CD4-positive, alpha-beta memory T cell (primary cell): Measurements from ENCODE around the gene SPAG7. TPM values are rescaled to one million over a fixed set of nuclear protein-coding genes. Genes with fewer than 3 reads are reported as not detected.
A peak's percentile ranks its signal among the peaks of the same experiment; 100 is the strongest.

Experiments
- CTCF ChIA-PET: fragments of 350-600 bp; sonication (Branson Sonifier 250); formaldehyde crosslinking; loops from one replicate; lab custom pipeline; 2021; ENCODE audit warnings: inconsistent platforms; ENCODE audit not compliant: partially characterized antibody; lab: Charles Lee
- POLR2A ChIA-PET: fragments of 350-600 bp; sonication (Branson Sonifier 250); formaldehyde crosslinking; loops from one replicate; lab custom pipeline; 2021; ENCODE audit not compliant: partially characterized antibody; lab: Charles Lee
- DNase-seq, 5 donors: peaks; one replicate each; pipeline versions ENCODE4 v3.0.0 to v3.0.0-alpha.2; 2020 to 2022; ENCODE audit warnings: mixed read lengths in 1 of 5
- H3K27ac ChIP-seq: one replicate; pipeline ENCODE4 v1.7.0; 2013; ENCODE audit warnings: low read depth, low read length
- H3K27me3 ChIP-seq: 2 replicates; pipeline ENCODE4 v1.7.0; 2013; ENCODE audit warnings: mild to moderate bottlenecking, low read length, moderate library complexity; ENCODE audit not compliant: insufficient read depth
- H3K36me3 ChIP-seq: 2 replicates; pipeline ENCODE4 v1.7.0; 2013; ENCODE audit warnings: mild to moderate bottlenecking, low read length, moderate library complexity; ENCODE audit not compliant: insufficient read depth
- H3K4me1 ChIP-seq: 2 replicates; pipeline ENCODE4 v1.7.0; 2013; ENCODE audit warnings: mild to moderate bottlenecking, low read length, moderate library complexity; ENCODE audit not compliant: insufficient read depth
- H3K4me3 ChIP-seq, 2 donors: one replicate each; pipeline ENCODE4 v1.7.0; 2013; ENCODE audit warnings: low read length in 2 of 2, mild to moderate bottlenecking in 1 of 2
- H3K9me3 ChIP-seq, 2 donors: one replicate each; pipeline ENCODE4 v1.7.0; 2013; ENCODE audit warnings: low read length in 2 of 2, control low read depth in 1 of 2; ENCODE audit not compliant: control insufficient read depth in 1 of 2
- H3K27ac Mint-ChIP-seq, 7 donors: one replicate each; pipeline ENCODE4 v1.8.0; 2020 to 2021; ENCODE audit warnings: mixed read lengths in 7 of 7, mild to moderate bottlenecking in 6 of 7, inconsistent platforms in 3 of 7, moderate library complexity in 3 of 7
- H3K27me3 Mint-ChIP-seq, 2 donors: one replicate each; pipeline ENCODE4 v1.8.0; 2020 to 2021; ENCODE audit warnings: mixed read lengths in 2 of 2
- H3K36me3 Mint-ChIP-seq, 2 donors: one replicate each; pipeline ENCODE4 v1.8.0; 2020 to 2021; ENCODE audit warnings: mixed read lengths in 2 of 2, inconsistent platforms in 1 of 2, mild to moderate bottlenecking in 1 of 2
- H3K4me1 Mint-ChIP-seq, 4 donors: one replicate each; pipeline ENCODE4 v1.8.0; 2020 to 2021; ENCODE audit warnings: mixed read lengths in 4 of 4, mild to moderate bottlenecking in 1 of 4
- H3K4me3 Mint-ChIP-seq, 8 donors: one replicate each; pipeline ENCODE4 v1.8.0; 2020 to 2021; ENCODE audit warnings: mixed read lengths in 8 of 8, mild to moderate bottlenecking in 7 of 8, moderate library complexity in 6 of 8, inconsistent platforms in 3 of 8
- H3K9me3 Mint-ChIP-seq, 8 donors: one replicate each; pipeline ENCODE4 v1.8.0; 2020 to 2021; ENCODE audit warnings: mixed read lengths in 8 of 8, mild to moderate bottlenecking in 5 of 8, inconsistent platforms in 3 of 8, moderate library complexity in 1 of 8
- intact Hi-C: fragments of 100-400 bp; cut with micrococcal nuclease; formaldehyde crosslinking; loops from one replicate; pipeline ENCODE4 v1.15.1; 2023
- polyA plus RNA-seq, 2 donors: library from polyadenylated mRNA; unstranded; fragments of 300-500 nt; fragmentation: Illumina TruSeq; gene quantifications; one replicate each; pipeline ENCODE4 v1.2.3, GENCODE V29; 2021
- total RNA-seq, 2 experiments: library from RNA; stranded (reverse); gene quantifications; one replicate each; pipeline ENCODE4 v1.2.3, GENCODE V29; 2021

SPAG7 gene
- total and polyA plus RNA-seq, 4 experiments from 2014 or later, result 36.7 to 133 (median 66.2) TPM

DNA sequence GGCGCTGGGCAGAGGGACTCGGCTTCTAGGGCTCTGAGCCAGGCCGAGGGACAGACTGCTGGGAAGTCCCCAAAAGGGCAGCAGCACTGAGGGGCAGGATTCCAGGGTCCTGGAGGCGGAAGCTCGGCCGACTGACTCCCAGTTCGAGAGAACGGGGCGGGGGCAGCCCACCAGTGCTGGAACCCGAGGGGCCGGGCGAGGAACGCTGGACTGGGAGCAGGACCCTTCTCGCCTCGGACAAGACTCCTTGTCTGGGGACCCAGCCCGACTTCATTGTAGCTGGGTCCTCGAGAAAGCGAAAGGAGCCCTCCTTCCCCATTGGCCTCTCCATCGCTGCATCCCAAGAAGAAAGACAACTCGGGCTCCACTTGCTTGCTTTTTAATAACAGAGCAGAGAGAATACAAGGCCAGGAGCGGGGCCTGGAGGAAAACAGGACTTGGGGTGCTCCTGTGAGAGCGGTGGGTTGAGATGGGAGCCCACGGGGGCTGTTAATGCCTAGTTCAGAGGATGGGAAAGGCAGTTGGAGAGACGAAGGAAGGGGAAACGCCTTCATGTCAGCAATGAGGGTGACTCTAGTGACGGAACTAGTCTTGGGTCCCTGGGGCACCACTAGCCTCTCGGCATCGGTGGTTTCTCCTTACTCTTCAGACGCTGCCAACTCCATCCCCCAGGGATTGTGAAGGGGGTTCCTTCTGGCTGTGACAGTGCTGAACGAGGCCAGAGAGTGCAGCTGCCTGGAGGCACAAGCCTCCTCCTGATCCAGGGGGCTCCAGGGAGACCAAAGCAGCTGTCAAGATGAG, 20.4 kb upstream of the SPAG7 start:
- Histone ChIP-seq H3K4me3 (peak overlapping the region; percentile 74 to 95), H3K9me3 (no peaks in the 10 kb centered on the region), H3K27me3 (no peaks in the 10 kb centered on the region), H3K36me3 (peaks cover under 1% of the 10 kb centered on the region), H3K4me1 (peaks cover 29% of the 10 kb centered on the region), H3K27ac (peak overlapping the region; percentile 85)
- Mint-ChIP-seq H3K27me3 (no peaks in the 10 kb centered on the region), H3K27ac (peak overlapping the region; percentile 94 to 98 (median 96)), H3K9me3 (no peaks in the 10 kb centered on the region), H3K4me3 (peak overlapping the region; percentile 92 to 95 (median 93)), H3K4me1 (peaks cover 29 to 61% (median 36%) of the 10 kb centered on the region in 4 donors), H3K36me3 (peaks cover 6 to 20% of the 10 kb centered on the region in 2 donors)
- ChIA-PET POLR2A (interaction anchor here (0.6 to 7.0 kb wide), 16 partner anchors 10 to 685 kb away, joined by 3 to 79 read pairs (median 6); partner anchors contain the start of genes INCA1, KIF1C, PFN1 and RNF167), CTCF (interaction anchor here (0.9 to 5.2 kb wide), 16 partner anchors 9 to 198 kb away, joined by 3 to 41 read pairs (median 5); partner anchors contain the start of genes CHRNE, INCA1, KIF1C and RNF167)
- peak in 1 of 5 donors; percentile 45 for DNase-seq
- intact Hi-C loops, result loop anchor here (1.0 to 2.0 kb wide), 5 partner anchors 9 to 79 kb away; partner anchors contain the start of genes INCA1, KIF1C, RNF167 and SLC25A11

DNA sequence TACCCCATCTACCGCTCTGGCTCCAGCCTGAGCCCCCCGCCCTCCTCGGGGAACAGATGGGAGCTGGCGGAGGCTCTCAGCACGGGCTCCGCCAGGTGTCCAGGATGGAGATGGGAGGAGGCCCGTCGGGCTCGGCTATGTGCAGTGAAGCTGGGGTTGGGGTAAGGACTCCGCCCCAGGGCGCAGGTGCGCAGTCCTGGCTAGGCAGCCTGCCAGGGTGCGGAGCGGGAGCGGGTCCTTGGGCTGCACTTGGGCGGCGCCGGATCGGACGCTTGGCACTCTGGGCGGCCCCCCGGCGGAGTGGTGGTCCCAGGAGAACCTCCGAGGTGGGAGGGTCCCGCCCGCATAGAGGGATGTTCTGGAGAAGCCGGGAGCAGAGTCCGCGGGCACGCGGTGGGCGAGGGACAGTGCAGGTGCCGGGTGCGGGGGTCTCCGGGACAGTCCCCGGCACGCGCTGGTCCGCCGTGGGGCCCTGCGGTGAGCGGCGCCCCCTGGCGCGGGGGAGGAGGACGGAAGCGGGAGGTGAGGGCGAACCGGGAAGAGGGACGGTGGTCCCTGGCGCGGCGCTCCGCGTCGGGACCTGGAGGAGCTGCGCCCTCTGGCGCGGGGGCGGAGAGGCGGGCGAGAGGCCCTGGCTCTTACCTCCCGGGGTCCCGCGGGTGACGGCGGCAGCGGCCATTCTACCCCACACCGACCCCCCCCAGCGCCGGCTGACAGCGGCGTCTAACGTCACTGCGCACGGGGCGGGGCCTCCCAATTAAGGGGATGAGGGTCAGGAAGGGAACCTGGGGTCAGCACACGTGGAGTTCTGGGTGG, 19.5 kb upstream of the SPAG7 start, which contains the start of gene CAMTA2:
Gene CAMTA2 (minus strand): TSS at position 725 of the 816 bp plus-strand sequence. CDS start 1,453 bp downstream, outside the sequence.
- H3K4me1 Mint-ChIP-seq, result peaks cover 29 to 64% (median 37%) of the 10 kb centered on the region in 4 donors
- peaks cover 13 to 29% of the 10 kb centered on the region in 2 donors for H3K36me3 Mint-ChIP-seq
- Histone ChIP-seq H3K27ac (peak within 1 kb of the TSS; percentile 85), H3K27me3 (no peaks in the 10 kb centered on the region), H3K36me3 (peaks cover 8% of the 10 kb centered on the region), H3K9me3 (no peaks in the 10 kb centered on the region), H3K4me1 (peaks cover 29% of the 10 kb centered on the region), H3K4me3 (peak within 1 kb of the TSS; percentile 74 to 95)
- H3K27ac Mint-ChIP-seq, result peak within 1 kb of the TSS; percentile 94 to 98 (median 96)
- no peaks in the 10 kb centered on the region for H3K9me3 Mint-ChIP-seq
- H3K4me3 Mint-ChIP-seq, result peak within 1 kb of the TSS; percentile 92 to 95 (median 93)
- CTCF ChIA-PET, result interaction anchor here (0.7 to 5.2 kb wide), 19 partner anchors 8 to 422 kb away, joined by 3 to 41 read pairs (median 5); partner anchors contain the start of genes INCA1, KIF1C, RNF167 and SLC25A11
- POLR2A ChIA-PET, result interaction anchor here (0.7 to 7.0 kb wide), 21 partner anchors 8 to 284 kb away, joined by 3 to 79 read pairs (median 6); partner anchors contain the start of genes C17orf107, CHRNE, INCA1 and KIF1C
- DNase-seq, result peak; percentile 78 to 90 (median 81)
- intact Hi-C loops, result loop anchor here (1.0 to 2.0 kb wide), 4 partner anchors 10 to 78 kb away; partner anchors contain the start of genes INCA1, KIF1C, RNF167 and SLC25A11
- H3K27me3 Mint-ChIP-seq, result no peaks in the 10 kb centered on the region

GRCh38 chr17:4986403-4986802, 18.8 kb upstream of the SPAG7 start:
- Mint-ChIP-seq H3K4me3 (peak overlapping the region; percentile 86 to 95 (median 93)), H3K4me1 (peaks cover 28 to 65% (median 39%) of the 10 kb centered on the region in 4 donors), H3K27me3 (no peaks in the 10 kb centered on the region), H3K9me3 (no peaks in the 10 kb centered on the region), H3K27ac (peak overlapping the region; percentile 84 to 96 (median 94)), H3K36me3 (peaks cover 13 to 35% of the 10 kb centered on the region in 2 donors)
- no peak for DNase-seq
- Histone ChIP-seq H3K27ac (peak overlapping the region; percentile 85), H3K36me3 (peaks cover 15% of the 10 kb centered on the region), H3K4me3 (peak overlapping the region; percentile 74 to 95), H3K27me3 (no peaks in the 10 kb centered on the region), H3K4me1 (peaks cover 29% of the 10 kb centered on the region), H3K9me3 (no peaks in the 10 kb centered on the region)
- ChIA-PET POLR2A (interaction anchor here (0.5 to 7.0 kb wide), 18 partner anchors 9 to 283 kb away, joined by 3 to 79 read pairs (median 6); partner anchors contain the start of genes C17orf107, CHRNE, INCA1 and KIF1C), CTCF (interaction anchor here (0.7 to 5.2 kb wide), 12 partner anchors 11 to 421 kb away, joined by 3 to 41 read pairs (median 8); partner anchors contain the start of genes INCA1, KIF1C, RNF167 and SLC25A11)
- intact Hi-C loops, result loop anchor here (2.0 kb wide), 1 partner anchor 46 kb away; the partner anchor contains the start of genes RNF167 and SLC25A11

DNA sequence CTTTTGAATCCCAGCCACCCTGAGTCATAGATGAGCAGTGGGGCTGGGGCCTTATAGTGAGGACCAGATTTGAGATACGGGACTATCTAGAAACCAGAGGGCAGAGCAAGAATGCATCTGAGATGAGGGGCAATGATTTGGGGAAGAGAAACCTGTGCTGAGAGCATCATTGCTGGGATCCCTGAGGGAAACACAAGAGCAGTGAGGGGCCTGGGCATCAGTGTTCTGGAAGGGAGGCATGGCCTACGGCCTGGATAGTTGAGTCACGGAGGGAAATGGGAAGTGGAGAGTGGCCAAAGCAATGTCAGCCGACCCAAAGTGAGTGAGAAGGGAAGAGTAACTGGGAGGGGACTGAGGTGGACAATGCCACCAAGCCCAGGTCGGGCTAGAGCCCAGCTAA, 14.7 kb upstream of the SPAG7 start:
- Mint-ChIP-seq H3K4me3 (no peak overlapping the region), H3K36me3 (peaks cover 30 to 64% of the 10 kb centered on the region in 2 donors), H3K4me1 (peaks cover 23 to 49% (median 31%) of the 10 kb centered on the region in 4 donors), H3K27ac (peak overlapping the region in 2 of 7 donors; percentile 30 to 60), H3K9me3 (no peaks in the 10 kb centered on the region), H3K27me3 (no peaks in the 10 kb centered on the region)
- H3K4me3 ChIP-seq, result no peak overlapping the region
- H3K27me3 ChIP-seq, result no peaks in the 10 kb centered on the region
- peaks cover 36% of the 10 kb centered on the region for H3K36me3 ChIP-seq
- H3K4me1 ChIP-seq, result peaks cover 25% of the 10 kb centered on the region
- no peak for DNase-seq
- CTCF ChIA-PET, result interaction anchor here (1.2 to 3.8 kb wide), 3 partner anchors 15 to 79 kb away, joined by 3 to 15 read pairs (median 4); partner anchors contain the start of gene SPAG7
- intact Hi-C loops, result no loop called here
- no peak overlapping the region for H3K27ac ChIP-seq
- POLR2A ChIA-PET, result interaction anchor here (1.3 to 1.4 kb wide), 2 partner anchors 11 to 15 kb away, joined by 3 to 5 read pairs; partner anchors contain the start of genes INCA1 and KIF1C
- H3K9me3 ChIP-seq, result no peaks in the 10 kb centered on the region

- Mint-ChIP-seq H3K4me1 (peaks cover 17 to 36% (median 22%) of the 10 kb centered on the region in 4 donors), H3K36me3 (peaks cover 38 to 61% of the 10 kb centered on the region in 2 donors), H3K27me3 (no peaks in the 10 kb centered on the region), H3K9me3 (no peaks in the 10 kb centered on the region), H3K4me3 (peak overlapping the region in 5 of 8 donors; percentile 8 to 65 (median 22)), H3K27ac (peak overlapping the region; percentile 34 to 94 (median 80))
- intact Hi-C loops, result loop anchor here (1.0 kb wide), 4 partner anchors 13 to 82 kb away; partner anchors contain the start of gene SPAG7
- H3K27me3 ChIP-seq, result no peaks in the 10 kb centered on the region
- no peak overlapping the region for H3K4me3 ChIP-seq
- H3K36me3 ChIP-seq, result peaks cover 43% of the 10 kb centered on the region
- H3K4me1 ChIP-seq, result peaks cover 15% of the 10 kb centered on the region
- H3K27ac ChIP-seq, result no peak overlapping the region
- DNase-seq, result peak; percentile 62 to 73 (median 67)
- ChIA-PET CTCF (interaction anchor here (0.7 to 4.5 kb wide), 19 partner anchors 9 to 92 kb away, joined by 3 to 72 read pairs (median 4); partner anchors contain the start of genes INCA1, RNF167, SLC25A11 and SPAG7), POLR2A (interaction anchor here (0.6 to 27.9 kb wide), 11 partner anchors 11 to 81 kb away, joined by 3 to 973 read pairs (median 7); partner anchors contain the start of genes ENO3, INCA1, KIF1C and PFN1)
- no peaks in the 10 kb centered on the region for H3K9me3 ChIP-seq
These were observed 13.1 kb upstream of the SPAG7 start for GRCh38 chr17:4980644-4981216.
